K562 (cell line): ENCODE measurements around the gene GMDS.

Experiments
- FOXA1 ChIP-seq: fragments of 450-650 bp; IDR thresholded peaks from 2 replicates; pipeline ENCODE4 v1.6.1; 2016; ENCODE audit warnings: mild to moderate bottlenecking, borderline replicate concordance
- GABPB1 ChIP-seq: sonication (generic); formaldehyde crosslinking; IDR thresholded peaks from 2 replicates; pipeline ENCODE4 v1.8.0; 2022; ENCODE audit warnings: mild to moderate bottlenecking, missing genetic modification reagents
- PBX2 ChIP-seq, 2 experiments: IDR thresholded peaks in 1 of 2; conservative IDR thresholded peaks in 1 of 2; 2 replicates each; pipeline ENCODE4 v1.6.1; 2016; ENCODE audit warnings: low read depth in 2 of 2, mild to moderate bottlenecking in 1 of 2, missing compliant biosample characterization in 1 of 2, missing genetic modification characterization in 1 of 2, moderate library complexity in 1 of 2
- POLR2A ChIP-seq: fragments of 450-650 bp; conservative IDR thresholded peaks from 2 replicates; pipeline ENCODE4 v1.6.1; 2016
- POLR2AphosphoS5 ChIP-seq: IDR thresholded peaks from 2 replicates; pipeline ENCODE4 v1.6.1; 2011; ENCODE audit warnings: mild to moderate bottlenecking, low read depth, low read length, moderate library complexity; ENCODE audit not compliant: control insufficient read depth, insufficient read depth
- STAT6 ChIP-seq: sonication (generic); formaldehyde crosslinking; IDR thresholded peaks from 2 replicates; pipeline ENCODE4 v1.8.1; 2023; ENCODE audit warnings: mild to moderate bottlenecking, missing genetic modification reagents

GRCh38 chr6:1962201-1962600, 283.2 kb downstream of the GMDS start:
- TF ChIP-seq POLR2A (no peak), GABPB1 (CRISPR knock-in tag) (no peak), PBX2 (CRISPR knock-in tag; IDR thresholded peaks at IDR 0.05; ENCODE audit: low read depth) (no peak), PBX2 (tag; conservative IDR thresholded peaks at IDR 0.05; ENCODE audit: low read depth) (no peak), STAT6 (CRISPR knock-in tag) (no peak), FOXA1 (no peak), POLR2AphosphoS5 (no peak)
